Activated CD8-positive, alpha-beta T cell treated with anti-CD3 and anti-CD28 coated beads for 36 hours (primary cell): ENCODE measurements around the gene VDAC2. TPM values are rescaled to one million over a fixed set of nuclear protein-coding genes. Genes with fewer than 3 reads are reported as not detected.
A peak's percentile ranks its signal among the peaks of the same experiment; 100 is the strongest.

Experiments used
- ATAC-seq: fragments of 200-7000 bp; cut with Tn5 transposase; one replicate; pipeline ENCODE4 v1.10.0; 2021; ENCODE audit warnings: mild to moderate bottlenecking, moderate library complexity
- CTCF ChIA-PET: fragments of 350-600 bp; sonication (Branson Sonifier 250); formaldehyde crosslinking; loops from one replicate; lab custom pipeline; 2021; ENCODE audit warnings: antibody characterized with exemption; lab: Charles Lee
- POLR2A ChIA-PET: fragments of 350-600 bp; sonication (Branson Sonifier 250); formaldehyde crosslinking; loops from one replicate; lab custom pipeline; 2021; ENCODE audit warnings: antibody characterized with exemption; lab: Charles Lee
- DNase-seq: peaks from one replicate; pipeline ENCODE4 v3.0.0-alpha.2; 2020
- H3K27ac Mint-ChIP-seq: one replicate; pipeline ENCODE4 v1.8.0; 2021; ENCODE audit warnings: mild to moderate bottlenecking, mixed read lengths
- H3K27me3 Mint-ChIP-seq: one replicate; pipeline ENCODE4 v1.8.0; 2021; ENCODE audit warnings: mixed read lengths
- H3K36me3 Mint-ChIP-seq: one replicate; pipeline ENCODE4 v1.8.0; 2021; ENCODE audit warnings: low read depth, mixed read lengths
- H3K4me1 Mint-ChIP-seq: one replicate; pipeline ENCODE4 v1.8.0; 2021; ENCODE audit warnings: low read depth, mixed read lengths
- H3K4me3 Mint-ChIP-seq: one replicate; pipeline ENCODE4 v1.8.0; 2021; ENCODE audit warnings: mild to moderate bottlenecking, moderate library complexity, mixed read lengths
- H3K9me3 Mint-ChIP-seq: one replicate; pipeline ENCODE4 v1.8.0; 2021; ENCODE audit warnings: mixed read lengths
- CTCF ChIP-seq: fragments of 200-600 bp; IDR thresholded peaks from one replicate; pipeline ENCODE4 v1.8.0; 2022; ENCODE audit warnings: antibody characterized with exemption, mild to moderate bottlenecking
- intact Hi-C: fragments of 100-400 bp; cut with micrococcal nuclease; formaldehyde crosslinking; loops from one replicate; pipeline ENCODE4 v1.10.0; 2022
- total RNA-seq, 2 experiments: library from RNA; stranded (reverse); gene quantifications; one replicate each; pipeline ENCODE4 v1.2.3, GENCODE V29; 2021

The VDAC2 gene
- total RNA-seq, 2 experiments from 2014 or later: 253 to 263 TPM

GRCh38 chr10:75226656-75227055 is 16.1 kb downstream of the VDAC2 start:
- no peaks in the 10 kb centered on the region for H3K27me3 Mint-ChIP-seq
- peaks cover 63% of the 10 kb centered on the region for H3K4me1 Mint-ChIP-seq
- peaks cover 64% of the 10 kb centered on the region for H3K36me3 Mint-ChIP-seq
- no peak overlapping the region for H3K4me3 Mint-ChIP-seq
- ATAC-seq: no peak
- no peaks in the 10 kb centered on the region for H3K9me3 Mint-ChIP-seq
- peak overlapping the region; percentile 52 for H3K27ac Mint-ChIP-seq
- CTCF ChIA-PET: interaction anchor here (0.6 to 4.5 kb wide), 6 partner anchors 9 to 1069 kb away, joined by 3 to 29 read pairs (median 5); partner anchors contain the start of genes COMTD1 and VDAC2
- POLR2A ChIA-PET: interaction anchor here (0.6 to 6.2 kb wide), 4 partner anchors 10 to 44 kb away, joined by 3 to 56 read pairs (median 18); partner anchors contain the start of gene VDAC2
- no peak for TF ChIP-seq CTCF
- DNase-seq: no peak
- intact Hi-C loops: no loop called here

- Mint-ChIP-seq H3K4me1 (peaks cover 61% of the 10 kb centered on the region), H3K27me3 (no peaks in the 10 kb centered on the region), H3K9me3 (no peaks in the 10 kb centered on the region), H3K36me3 (peaks cover 61% of the 10 kb centered on the region), H3K27ac (peak overlapping the region; percentile 90), H3K4me3 (no peak overlapping the region)
- no peak for TF ChIP-seq CTCF
- no peak for DNase-seq
- ChIA-PET CTCF (interaction anchor here (1.4 to 4.5 kb wide), 2 partner anchors 19 to 41 kb away, joined by 5 to 29 read pairs; no protein-coding TSS in a partner anchor), POLR2A (interaction anchor here (3.9 to 11.3 kb wide), 2 partner anchors 12 to 18 kb away, joined by 32 to 106 read pairs; partner anchors contain the start of gene VDAC2)
- intact Hi-C loops: no loop called here
- no peak for ATAC-seq
Observed at GRCh38 chr10:75228278-75228677, 17.7 kb downstream of the VDAC2 start.

- H3K27me3 Mint-ChIP-seq: no peaks in the 10 kb centered on the region
- peaks cover 61% of the 10 kb centered on the region for H3K36me3 Mint-ChIP-seq
Observed at GRCh38 chr10:75228834-75229233, 18.2 kb downstream of the VDAC2 start.

GRCh38 chr10:75229971-75230370 is 19.4 kb downstream of the VDAC2 start:
- POLR2A ChIA-PET: interaction anchor here (1.2 to 11.3 kb wide), 3 partner anchors 11 to 43 kb away, joined by 6 to 106 read pairs (median 12); partner anchors contain the start of gene VDAC2
- Mint-ChIP-seq H3K4me1 (peaks cover 49% of the 10 kb centered on the region), H3K27me3 (no peaks in the 10 kb centered on the region), H3K4me3 (no peak overlapping the region), H3K27ac (peak overlapping the region; percentile 66), H3K36me3 (peaks cover 50% of the 10 kb centered on the region), H3K9me3 (no peaks in the 10 kb centered on the region)
- CTCF ChIA-PET: interaction anchor here (0.6 to 9.1 kb wide), 14 partner anchors 10 to 118 kb away, joined by 3 to 118 read pairs (median 6); partner anchors contain the start of genes SAMD8 and VDAC2
- no peak for TF ChIP-seq CTCF
- no peak for ATAC-seq
- no peak for DNase-seq
- intact Hi-C loops: loop anchor here (1.0 to 5.0 kb wide), 2 partner anchors 42 to 118 kb away; partner anchors contain the start of gene SAMD8

More at GRCh38 chr10:75228834-75229233, 18.2 kb downstream of the VDAC2 start:
- Mint-ChIP-seq H3K27ac (peak overlapping the region; percentile 90), H3K4me3 (no peak overlapping the region), H3K9me3 (no peaks in the 10 kb centered on the region), H3K4me1 (peaks cover 61% of the 10 kb centered on the region)
- POLR2A ChIA-PET: interaction anchor here (3.9 to 11.3 kb wide), 2 partner anchors 12 to 18 kb away, joined by 32 to 106 read pairs; partner anchors contain the start of gene VDAC2
- ATAC-seq (no peak), DNase-seq (no peak)
- intact Hi-C loops: no loop called here
- CTCF ChIA-PET: interaction anchor here (1.4 to 4.5 kb wide), 3 partner anchors 19 to 117 kb away, joined by 5 to 29 read pairs (median 10); partner anchors contain the start of gene SAMD8
- no peak for TF ChIP-seq CTCF
